ENCODE measurements around the gene SLC6A7. TPM values are rescaled to one million over a fixed set of nuclear protein-coding genes. Genes with fewer than 3 reads are reported as not detected.

Gene SLC6A7
- total RNA-seq, 1 donor from 2014 or later: not detected

DNA sequence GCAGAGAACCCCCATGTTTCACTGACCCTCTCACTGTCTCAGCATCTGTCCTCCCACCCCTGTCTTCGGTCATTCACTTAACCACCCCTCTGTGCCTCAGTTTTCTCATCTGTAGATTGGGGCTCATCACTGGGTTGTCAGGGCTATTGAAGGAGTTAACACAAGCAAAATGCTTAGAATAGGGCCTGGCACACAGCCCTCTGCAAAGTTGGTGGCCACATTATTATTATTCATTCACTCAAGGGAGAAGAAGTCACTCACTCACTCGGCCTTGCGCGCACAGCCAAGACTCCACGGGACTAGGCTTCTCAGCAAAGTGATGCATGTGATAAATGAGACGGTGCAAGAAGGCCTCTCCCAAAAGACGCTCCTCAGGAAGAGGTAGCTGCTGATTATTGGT, 42.2 kb upstream of the SLC6A7 start:
- H3K27ac Mint-ChIP-seq: no peak overlapping the region
- ChIA-PET CTCF (no interaction called here), POLR2A (no interaction called here)
- no peaks in the 10 kb centered on the region for H3K9me3 Mint-ChIP-seq
- no peaks in the 10 kb centered on the region for H3K4me1 Mint-ChIP-seq
- intact Hi-C loops (cut with micrococcal nuclease): no loop called here
- no peaks in the 10 kb centered on the region for H3K27me3 Mint-ChIP-seq
- TF ChIP-seq, protein P1, sequence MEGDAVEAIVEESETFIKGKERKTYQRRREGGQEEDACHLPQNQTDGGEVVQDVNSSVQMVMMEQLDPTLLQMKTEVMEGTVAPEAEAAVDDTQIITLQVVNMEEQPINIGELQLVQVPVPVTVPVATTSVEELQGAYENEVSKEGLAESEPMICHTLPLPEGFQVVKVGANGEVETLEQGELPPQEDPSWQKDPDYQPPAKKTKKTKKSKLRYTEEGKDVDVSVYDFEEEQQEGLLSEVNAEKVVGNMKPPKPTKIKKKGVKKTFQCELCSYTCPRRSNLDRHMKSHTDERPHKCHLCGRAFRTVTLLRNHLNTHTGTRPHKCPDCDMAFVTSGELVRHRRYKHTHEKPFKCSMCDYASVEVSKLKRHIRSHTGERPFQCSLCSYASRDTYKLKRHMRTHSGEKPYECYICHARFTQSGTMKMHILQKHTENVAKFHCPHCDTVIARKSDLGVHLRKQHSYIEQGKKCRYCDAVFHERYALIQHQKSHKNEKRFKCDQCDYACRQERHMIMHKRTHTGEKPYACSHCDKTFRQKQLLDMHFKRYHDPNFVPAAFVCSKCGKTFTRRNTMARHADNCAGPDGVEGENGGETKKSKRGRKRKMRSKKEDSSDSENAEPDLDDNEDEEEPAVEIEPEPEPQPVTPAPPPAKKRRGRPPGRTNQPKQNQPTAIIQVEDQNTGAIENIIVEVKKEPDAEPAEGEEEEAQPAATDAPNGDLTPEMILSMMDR (IDR thresholded peaks at IDR 0.05): no peak
- DNase-seq (no peak), ATAC-seq (ENCODE audit: low read depth) (no peak)
- no peak overlapping the region for H3K4me3 Mint-ChIP-seq
- no peaks in the 10 kb centered on the region for H3K36me3 Mint-ChIP-seq (ENCODE audit: low read depth)

DNA sequence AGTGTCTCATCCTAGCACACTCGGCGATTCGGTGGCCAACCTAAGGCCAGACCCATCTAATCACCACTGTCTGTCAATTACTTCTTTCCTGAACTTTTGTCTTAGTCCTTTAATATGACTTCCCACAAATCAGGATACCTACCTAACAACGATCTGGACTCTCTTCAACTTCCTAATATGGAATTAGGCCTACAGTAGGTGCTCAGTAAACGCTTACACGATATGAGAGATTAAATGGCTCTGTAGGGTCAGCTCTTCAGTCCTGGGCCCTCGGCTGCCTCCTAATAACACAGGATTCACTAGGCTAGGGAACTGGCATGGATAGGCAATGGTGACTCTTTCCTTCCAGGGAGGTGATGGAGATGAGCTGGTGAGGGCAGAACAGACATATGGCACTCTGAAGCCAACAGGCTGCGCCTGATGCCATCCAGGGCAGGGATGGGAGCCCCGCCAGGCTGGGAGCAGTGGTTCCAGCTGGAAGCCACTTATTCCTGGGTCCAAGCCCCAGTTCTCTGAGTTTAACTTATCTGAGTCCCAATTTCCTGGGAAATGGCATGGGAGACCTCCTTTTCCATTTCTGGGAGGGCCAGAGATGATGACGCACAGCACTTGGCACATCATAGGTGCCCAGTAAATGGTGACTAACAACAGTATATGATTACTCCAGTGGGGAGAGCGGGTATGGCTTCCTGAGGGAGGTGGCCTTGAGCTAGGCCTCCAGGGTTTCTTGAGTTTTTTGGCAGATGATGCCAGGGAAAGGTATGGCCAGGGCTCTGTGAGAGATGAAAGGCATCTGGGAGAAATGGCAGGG, 41.5 kb upstream of the SLC6A7 start:
- no peak overlapping the region for H3K4me3 Mint-ChIP-seq
- H3K4me1 Mint-ChIP-seq: no peaks in the 10 kb centered on the region
- CTCF ChIA-PET: no interaction called here
- intact Hi-C loops (cut with micrococcal nuclease): no loop called here
- POLR2A ChIA-PET: no interaction called here
- no peaks in the 10 kb centered on the region for H3K36me3 Mint-ChIP-seq (ENCODE audit: low read depth)
- DNase-seq (no peak), ATAC-seq (ENCODE audit: low read depth) (no peak)
- TF ChIP-seq, protein P1 (IDR thresholded peaks at IDR 0.05): no peak
- no peaks in the 10 kb centered on the region for H3K27me3 Mint-ChIP-seq
- no peaks in the 10 kb centered on the region for H3K9me3 Mint-ChIP-seq
- H3K27ac Mint-ChIP-seq: no peak overlapping the region

DNA sequence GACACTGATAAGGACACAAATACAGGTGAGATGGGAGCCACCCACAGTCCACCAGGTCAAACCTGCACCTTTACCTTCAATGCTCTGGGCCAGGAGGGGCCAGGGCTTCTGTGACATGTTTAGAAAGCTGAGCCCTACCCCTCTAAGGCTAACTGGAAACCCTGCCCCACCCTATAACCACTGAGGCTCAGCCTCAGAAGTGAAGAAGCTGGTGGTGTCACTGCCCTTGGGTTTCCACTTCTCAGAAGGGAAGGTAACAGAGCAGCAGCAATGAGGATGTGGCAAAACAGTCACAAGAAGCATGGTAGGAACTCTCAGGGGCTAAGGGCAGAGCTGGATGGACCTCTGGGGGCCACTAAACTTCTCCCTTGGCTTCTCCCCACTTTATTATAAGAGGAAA, 40.2 kb upstream of the SLC6A7 start:
- H3K4me3 Mint-ChIP-seq: no peak overlapping the region
- peaks cover 7% of the 10 kb centered on the region for H3K4me1 Mint-ChIP-seq
- POLR2A ChIA-PET: no interaction called here
- DNase-seq (no peak), ATAC-seq (ENCODE audit: low read depth) (no peak)
- no peaks in the 10 kb centered on the region for H3K27me3 Mint-ChIP-seq
- intact Hi-C loops (cut with micrococcal nuclease): no loop called here
- no peaks in the 10 kb centered on the region for H3K9me3 Mint-ChIP-seq
- H3K27ac Mint-ChIP-seq: no peak overlapping the region
- TF ChIP-seq, protein P1 (IDR thresholded peaks at IDR 0.05): no peak
- no peaks in the 10 kb centered on the region for H3K36me3 Mint-ChIP-seq (ENCODE audit: low read depth)
- CTCF ChIA-PET: no interaction called here

DNA sequence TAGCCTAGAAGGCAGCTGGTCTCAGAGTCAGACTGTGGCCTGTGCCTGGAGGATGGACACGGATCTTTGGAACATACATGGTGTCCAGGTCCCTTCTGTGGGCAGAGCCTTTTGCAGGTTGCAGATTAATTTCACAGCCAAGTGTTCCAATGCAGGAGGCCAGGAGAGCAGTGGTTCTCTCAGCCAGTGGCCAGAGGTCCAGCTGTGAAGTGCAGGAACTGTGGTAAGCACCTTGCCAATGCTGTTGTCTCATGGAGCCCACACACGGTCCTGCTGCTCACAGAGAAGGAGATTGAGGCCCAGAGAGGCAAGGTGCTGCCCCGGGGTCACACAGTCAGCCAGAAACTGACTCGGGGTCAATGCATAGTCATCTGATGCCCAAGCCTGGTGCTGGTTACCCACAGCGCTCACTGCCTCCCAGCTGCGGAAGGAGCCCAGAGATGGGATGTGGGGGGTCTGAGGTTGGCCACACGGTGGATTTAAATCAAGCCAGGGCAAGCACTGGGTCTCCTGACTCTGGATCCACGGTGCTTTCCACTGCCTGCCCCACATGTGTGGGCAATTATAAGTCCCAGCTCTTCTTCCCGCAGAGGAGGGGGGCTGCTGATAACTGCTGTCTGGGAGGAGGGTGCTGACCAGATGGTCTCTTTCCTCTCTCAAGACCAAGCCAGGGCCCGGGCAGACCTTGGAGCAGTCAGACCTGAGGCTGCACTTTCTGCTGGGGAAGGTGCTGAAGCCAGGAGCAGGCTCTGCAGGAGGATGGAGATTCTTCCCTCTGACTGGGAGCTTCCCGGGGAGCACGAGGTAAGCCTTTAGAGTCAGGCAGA, 37.0 kb upstream of the SLC6A7 start:
- H3K4me3 Mint-ChIP-seq: no peak overlapping the region
- H3K9me3 Mint-ChIP-seq: no peaks in the 10 kb centered on the region
- H3K27ac Mint-ChIP-seq: no peak overlapping the region
- H3K27me3 Mint-ChIP-seq: peaks cover 2% of the 10 kb centered on the region
- no peaks in the 10 kb centered on the region for H3K36me3 Mint-ChIP-seq (ENCODE audit: low read depth)
- POLR2A ChIA-PET: interaction anchor here (1.0 kb wide), 1 partner anchor 13 kb away, joined by 3 read pairs; the partner anchor contains the start of gene CDX1
- no peak for ATAC-seq (ENCODE audit: low read depth)
- no peak for DNase-seq
- intact Hi-C loops (cut with micrococcal nuclease): no loop called here
- TF ChIP-seq, protein P1 (IDR thresholded peaks at IDR 0.05): no peak
- CTCF ChIA-PET: no interaction called here
- H3K4me1 Mint-ChIP-seq: peaks cover 21% of the 10 kb centered on the region

DNA sequence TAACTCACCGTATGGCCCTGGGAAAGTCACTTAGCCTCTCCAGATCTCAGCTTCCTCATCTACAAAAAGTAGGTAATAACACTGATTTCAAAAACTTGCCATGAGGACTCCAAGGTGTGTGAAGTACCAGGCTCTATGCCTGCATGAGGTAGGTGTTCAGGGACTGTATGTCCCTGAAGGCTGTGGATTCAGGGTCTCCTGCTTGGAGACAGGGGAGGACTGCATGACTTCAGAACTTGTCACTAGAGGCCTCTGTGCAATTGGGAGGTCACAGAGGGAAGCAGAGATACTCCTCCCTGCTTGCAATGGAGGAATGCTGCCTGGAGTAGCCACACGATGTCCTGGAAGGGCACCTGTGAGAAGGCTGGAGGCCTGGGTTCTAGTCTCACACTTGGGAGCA, 36.4 kb upstream of the SLC6A7 start:
- ChIA-PET CTCF (no interaction called here), POLR2A (interaction anchor here (1.0 kb wide), 1 partner anchor 13 kb away, joined by 3 read pairs; the partner anchor contains the start of gene CDX1)
- TF ChIP-seq, protein P1 (IDR thresholded peaks at IDR 0.05): no peak
- DNase-seq: no peak
- H3K36me3 Mint-ChIP-seq (ENCODE audit: low read depth): no peaks in the 10 kb centered on the region
- no peak overlapping the region for H3K4me3 Mint-ChIP-seq
- peaks cover 21% of the 10 kb centered on the region for H3K4me1 Mint-ChIP-seq
- peaks cover 2% of the 10 kb centered on the region for H3K27me3 Mint-ChIP-seq
- H3K27ac Mint-ChIP-seq: no peak overlapping the region
- intact Hi-C loops (cut with micrococcal nuclease): no loop called here
- ATAC-seq (ENCODE audit: low read depth): no peak
- H3K9me3 Mint-ChIP-seq: no peaks in the 10 kb centered on the region
